ENCODE data around the gene UCN2.

DNA sequence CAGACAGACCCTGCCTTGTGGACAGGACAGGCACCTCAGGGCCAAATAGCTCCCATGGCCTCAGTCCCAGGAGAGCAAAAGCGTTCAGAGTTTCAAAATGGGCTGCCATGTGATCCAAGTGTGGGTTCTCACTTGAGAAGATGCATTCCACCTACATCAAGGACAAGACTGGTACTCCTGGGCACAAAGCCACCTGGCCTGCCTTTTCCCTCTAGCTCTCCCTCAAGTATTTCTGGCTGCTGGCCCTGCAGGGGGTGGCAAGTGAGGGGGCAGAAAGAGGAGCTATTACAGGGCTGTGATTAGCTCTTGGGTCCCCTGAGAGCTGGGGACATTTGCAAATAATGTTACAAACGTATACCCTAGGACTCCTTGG, 38.0 kb upstream of the UCN2 start:
- TF ChIP-seq HDAC6 (IDR thresholded peaks at IDR 0.05; ENCODE audit: low read depth, low read length), result no peak
- TF ChIP-seq GABPA (IDR thresholded peaks at IDR 0.05; ENCODE audit: borderline replicate concordance, insufficient read depth, low read length), result no peak
- no peak for TF ChIP-seq EZH2 (IDR thresholded peaks at IDR 0.05; ENCODE audit: low read depth, low read length, severe bottlenecking)
- TF ChIP-seq, protein P1, sequence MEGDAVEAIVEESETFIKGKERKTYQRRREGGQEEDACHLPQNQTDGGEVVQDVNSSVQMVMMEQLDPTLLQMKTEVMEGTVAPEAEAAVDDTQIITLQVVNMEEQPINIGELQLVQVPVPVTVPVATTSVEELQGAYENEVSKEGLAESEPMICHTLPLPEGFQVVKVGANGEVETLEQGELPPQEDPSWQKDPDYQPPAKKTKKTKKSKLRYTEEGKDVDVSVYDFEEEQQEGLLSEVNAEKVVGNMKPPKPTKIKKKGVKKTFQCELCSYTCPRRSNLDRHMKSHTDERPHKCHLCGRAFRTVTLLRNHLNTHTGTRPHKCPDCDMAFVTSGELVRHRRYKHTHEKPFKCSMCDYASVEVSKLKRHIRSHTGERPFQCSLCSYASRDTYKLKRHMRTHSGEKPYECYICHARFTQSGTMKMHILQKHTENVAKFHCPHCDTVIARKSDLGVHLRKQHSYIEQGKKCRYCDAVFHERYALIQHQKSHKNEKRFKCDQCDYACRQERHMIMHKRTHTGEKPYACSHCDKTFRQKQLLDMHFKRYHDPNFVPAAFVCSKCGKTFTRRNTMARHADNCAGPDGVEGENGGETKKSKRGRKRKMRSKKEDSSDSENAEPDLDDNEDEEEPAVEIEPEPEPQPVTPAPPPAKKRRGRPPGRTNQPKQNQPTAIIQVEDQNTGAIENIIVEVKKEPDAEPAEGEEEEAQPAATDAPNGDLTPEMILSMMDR (IDR thresholded peaks at IDR 0.05; ENCODE audit: control extremely low read depth in 1 of 3, insufficient read depth in 1 of 3, low read depth in 1 of 3, low read length in 3 of 3), result no peak
- no peak for TF ChIP-seq SP1 (IDR thresholded peaks at IDR 0.05; ENCODE audit: low read depth, low read length)
- no peak for TF ChIP-seq GTF2F1 (IDR thresholded peaks at IDR 0.05; ENCODE audit: borderline replicate concordance, low read depth, low read length)
- TF ChIP-seq RNF2 (IDR thresholded peaks at IDR 0.05; ENCODE audit: borderline replicate concordance, low read depth, low read length, missing control alignments, poor library complexity, severe bottlenecking), result no peak
- no peak for TF ChIP-seq TAF7 (optimal IDR thresholded peaks at IDR 0.05; ENCODE audit: borderline replicate concordance, low read depth, low read length)
- no peak for TF ChIP-seq TCF12 (IDR thresholded peaks at IDR 0.05; ENCODE audit: low read depth, low read length)
- no peak for TF ChIP-seq ZNF274 (IDR thresholded peaks at IDR 0.05; ENCODE audit: borderline replicate concordance, extremely low read depth, low read length)
- no peak for TF ChIP-seq FOSL1 (IDR thresholded peaks at IDR 0.05; ENCODE audit: insufficient read depth, low read depth, low read length)

Data from H1 (cell line).